Stimulated activated CD8-positive, alpha-beta memory T cell treated with anti-CD3 and anti-CD28 coated beads, Interleukin-12 subunit alpha, Interleukin-12 subunit beta, amount 100 ng/mL, for 24 hours (primary cell): ENCODE measurements around the gene CCDC12.
A peak's percentile ranks its signal among the peaks of the same experiment; 100 is the strongest.

ENCODE experiments used
- DNase-seq: peaks from one replicate; pipeline ENCODE4 v3.0.0-alpha.2; 2020; ENCODE audit errors: extremely low read depth

CCDC12 gene

DNA sequence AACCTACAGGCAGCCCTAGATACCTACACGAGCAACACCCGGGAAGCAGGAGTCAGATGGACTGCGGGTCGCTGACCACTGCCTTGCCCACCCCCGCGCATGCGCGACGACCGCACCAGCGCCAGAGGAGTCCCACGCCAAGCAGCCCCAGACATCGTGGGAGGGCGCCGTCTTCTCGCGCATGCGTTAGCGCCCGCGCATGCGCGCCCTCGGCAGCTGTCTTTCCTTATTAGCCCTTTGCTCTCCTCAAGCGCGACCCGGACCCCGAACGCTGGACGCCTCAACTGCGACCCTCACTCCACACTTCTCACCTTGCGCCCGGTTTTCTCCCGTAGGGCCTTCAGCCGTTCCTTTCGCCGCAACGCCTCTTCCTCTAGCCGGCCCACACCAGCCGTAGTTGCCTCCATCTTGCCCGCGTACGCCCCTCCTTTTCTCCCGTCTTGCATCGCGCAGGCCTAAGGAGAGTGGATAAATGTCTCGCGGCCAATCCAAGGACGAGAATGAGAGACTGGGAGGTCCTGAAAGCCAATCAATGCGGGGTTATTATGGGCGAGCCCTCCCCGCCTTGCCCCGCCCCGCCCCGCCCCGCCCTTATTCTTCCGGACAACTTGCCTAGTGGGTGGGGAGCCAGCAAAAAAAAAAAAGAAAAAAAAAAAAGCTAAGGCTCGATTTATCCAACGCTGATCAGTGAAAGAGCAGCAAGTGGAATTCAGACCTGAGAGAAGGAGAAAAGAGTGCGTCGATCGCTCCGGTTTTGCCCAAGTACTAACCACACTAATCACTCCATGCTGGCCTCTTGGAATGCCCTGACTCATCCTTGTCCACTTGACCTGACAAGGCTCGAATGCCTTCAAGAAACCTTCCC lies at the start of gene CCDC12:
TSS of gene CCDC12 (minus strand) at position 420 of the 865 bp plus-strand sequence. CDS start at position 407, 13 bp downstream.
- peak; percentile 79 for DNase-seq

DNA sequence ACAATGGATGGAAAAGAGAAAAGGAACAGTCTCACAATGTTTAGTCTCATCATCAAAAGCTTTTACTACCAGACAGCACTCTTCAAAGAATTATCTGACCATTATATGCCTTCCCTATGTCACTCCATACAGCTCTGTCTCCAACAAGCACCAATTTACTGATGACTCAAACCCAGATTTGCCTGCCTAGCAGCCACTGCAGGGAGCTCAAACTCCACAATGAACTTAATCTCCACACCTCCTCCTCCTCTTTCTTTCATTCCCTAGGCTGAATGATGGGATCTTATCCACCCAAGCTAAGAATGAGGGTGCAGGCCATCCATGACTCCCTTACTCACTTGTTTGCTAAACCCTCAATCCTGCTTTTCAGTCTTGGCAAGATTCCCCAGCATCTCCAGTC lies 48.4 kb upstream of the CCDC12 start:
- DNase-seq = no peak

DNA sequence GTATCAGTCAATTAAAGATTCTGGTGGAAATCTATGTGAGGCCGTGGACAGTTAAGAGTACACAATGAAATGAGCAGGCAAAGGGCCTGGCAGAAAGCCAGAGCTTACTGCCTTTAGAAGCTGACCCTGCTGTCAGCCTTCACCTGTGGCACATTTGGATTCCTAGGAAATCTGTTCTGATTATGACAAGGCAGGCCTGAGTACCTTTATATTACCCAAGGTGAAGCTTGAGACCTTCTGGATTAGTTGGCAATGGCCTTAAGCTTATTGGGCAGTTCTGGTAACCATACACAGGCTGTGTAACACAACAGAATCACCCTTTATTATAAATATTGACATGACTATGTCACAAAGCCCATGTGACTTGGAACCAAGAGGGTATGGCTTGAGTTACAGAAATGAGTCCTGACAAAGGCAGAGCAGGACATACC lies 46.1 kb upstream of the CCDC12 start:
- no peak for DNase-seq

DNA sequence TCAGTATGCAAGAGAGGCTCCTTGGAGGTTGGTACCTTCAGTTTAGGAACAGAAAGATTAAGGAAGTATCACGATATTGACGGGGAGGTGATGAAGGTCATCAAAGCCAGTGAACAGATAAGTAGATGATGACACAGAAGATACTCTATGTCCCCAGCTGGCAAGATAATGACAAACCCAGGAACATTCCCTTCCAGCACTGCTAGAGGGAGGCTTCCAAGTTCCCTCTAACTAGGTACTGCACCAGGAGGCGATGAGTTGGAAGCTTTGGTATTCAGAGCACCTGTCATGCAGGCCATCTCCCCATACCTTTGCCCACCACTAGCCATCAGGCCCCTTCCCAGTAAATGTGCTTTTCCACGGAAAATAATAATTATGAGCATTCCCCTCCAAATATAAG lies 43.8 kb upstream of the CCDC12 start:
- DNase-seq = no peak

DNA sequence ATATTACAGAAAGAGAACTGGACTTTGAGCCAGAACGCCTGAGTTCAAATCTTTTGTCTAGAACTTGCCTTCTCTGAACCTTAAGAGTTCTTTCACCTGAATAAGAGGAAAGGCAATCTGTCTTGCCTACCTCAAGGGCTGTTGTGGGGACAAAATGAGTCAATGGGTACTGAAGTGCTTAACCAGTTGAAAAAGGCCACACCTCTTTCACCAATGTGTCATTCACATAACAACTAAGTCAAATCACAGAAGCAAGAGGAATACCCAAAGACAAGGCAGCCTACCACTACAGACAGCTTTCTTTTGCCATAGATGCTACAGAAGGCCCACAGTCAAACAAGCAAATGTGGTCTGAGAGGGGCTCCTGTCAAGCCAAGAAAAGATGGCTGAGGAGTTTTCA lies 42.7 kb upstream of the CCDC12 start:
- DNase-seq = no peak

DNA sequence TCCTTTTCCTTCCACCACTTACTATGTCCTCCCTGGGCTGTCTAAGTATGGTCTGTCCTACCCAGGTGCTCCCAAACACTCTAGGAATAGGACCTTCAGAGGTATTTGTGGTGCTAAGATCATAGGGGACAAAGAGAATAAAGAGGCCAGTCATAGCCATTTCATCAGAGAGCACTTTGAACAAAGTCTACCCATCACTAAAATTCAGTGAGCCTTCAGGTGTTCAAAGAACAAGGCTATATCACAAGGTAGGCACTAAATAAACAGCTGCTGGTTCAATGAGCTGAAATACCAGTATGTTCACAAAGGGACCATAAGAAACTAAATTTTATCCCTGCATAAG lies 41.7 kb upstream of the CCDC12 start:
- no peak for DNase-seq

DNA sequence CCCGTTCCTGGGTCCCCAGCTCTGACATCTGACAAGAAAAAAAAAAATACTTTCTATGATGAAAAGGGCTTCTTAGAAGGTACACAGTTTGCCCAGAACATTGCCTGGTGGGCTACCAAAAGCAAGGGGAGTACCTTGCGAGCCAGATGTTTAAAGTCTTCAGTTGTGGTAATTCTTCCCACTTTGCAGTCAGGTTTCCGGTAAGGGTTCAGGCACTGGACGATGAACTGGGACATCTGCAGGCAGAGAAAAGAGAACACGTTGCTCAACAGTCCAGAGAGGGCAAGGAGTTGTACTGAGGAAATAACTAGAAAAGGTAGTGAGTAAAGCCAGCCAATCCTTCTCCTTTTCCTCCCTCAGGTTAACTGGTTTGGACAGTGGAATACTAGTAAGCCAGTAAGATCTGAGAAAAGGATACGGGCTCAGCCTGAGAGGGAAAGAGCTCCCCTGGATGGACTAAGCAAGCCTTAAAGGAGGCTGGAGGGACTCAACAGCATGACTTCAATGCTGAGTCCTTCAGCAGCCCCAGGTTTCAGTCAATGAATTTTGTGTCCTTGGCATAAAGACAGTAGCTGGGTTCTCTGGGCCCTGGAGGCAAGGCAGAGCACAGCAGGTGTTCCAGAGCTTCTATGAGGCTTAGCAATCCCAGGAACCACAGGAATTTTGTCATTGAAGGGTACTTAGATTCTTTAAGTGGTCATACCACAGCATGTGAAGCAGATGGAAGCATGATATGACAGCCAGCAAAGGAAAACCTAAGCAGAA lies 41.1 kb upstream of the CCDC12 start:
- no peak for DNase-seq

DNA sequence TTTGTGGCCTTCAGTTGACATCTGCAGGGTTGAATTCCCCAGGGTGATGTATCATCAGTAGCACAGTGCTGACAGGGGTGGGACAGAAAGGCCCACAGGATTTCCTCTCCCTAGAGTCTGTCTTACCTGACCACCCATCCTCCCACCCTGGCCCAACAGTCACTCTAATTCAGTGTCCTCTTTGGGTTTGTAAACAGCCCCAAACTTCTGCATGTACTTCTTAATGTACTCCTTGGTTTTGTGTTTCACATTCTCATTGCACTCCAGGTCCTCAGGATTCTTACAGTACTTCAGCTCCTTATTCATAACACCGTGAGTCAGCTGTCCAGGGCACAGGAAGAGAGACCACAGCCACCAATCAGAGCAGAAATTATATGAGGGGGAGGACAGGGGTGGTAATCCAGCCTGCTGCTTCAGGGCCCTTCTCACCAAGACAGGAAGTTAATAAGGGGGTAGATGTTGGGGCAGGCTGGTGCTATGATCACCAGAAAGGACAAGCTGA lies 40.4 kb upstream of the CCDC12 start:
- no peak for DNase-seq

DNA sequence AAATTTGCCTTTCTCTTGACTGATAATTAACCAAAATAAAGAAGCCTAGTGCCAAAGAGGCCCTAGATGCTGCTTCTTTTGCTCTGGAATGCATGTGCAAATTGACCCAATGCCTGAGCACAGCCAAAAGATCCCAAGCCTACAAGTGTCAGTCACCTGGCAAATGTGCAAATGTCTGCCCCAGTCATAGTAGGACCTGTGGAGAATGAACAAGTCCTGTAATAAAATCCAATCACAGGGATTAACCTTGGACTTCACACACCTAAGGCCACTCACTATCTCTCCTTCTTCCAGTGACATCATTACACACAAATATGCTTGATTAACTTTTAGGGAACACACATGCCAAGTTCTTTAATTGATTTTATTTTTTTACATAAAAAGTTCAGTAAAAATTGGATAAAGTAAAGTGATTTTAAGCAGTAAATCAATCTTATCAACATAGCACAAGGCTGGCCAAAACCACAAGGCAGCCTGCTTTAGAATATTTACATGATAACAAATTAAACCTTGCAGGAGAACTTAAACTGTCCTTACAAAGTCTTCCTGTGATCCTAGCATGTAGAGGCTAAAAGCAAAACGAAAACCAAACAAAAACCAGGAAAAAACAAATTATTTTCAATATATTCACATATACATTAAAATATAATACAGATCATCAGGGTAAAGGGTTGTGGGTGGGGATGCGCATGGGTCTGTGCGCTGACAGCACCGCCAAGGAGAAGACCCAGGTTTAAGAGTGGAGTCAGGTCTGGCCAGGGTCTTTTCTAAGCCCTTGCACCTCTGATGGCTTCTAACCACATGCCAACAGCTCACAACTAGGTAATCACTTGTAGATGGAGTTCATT lies 39.8 kb upstream of the CCDC12 start:
- no peak for DNase-seq

DNA sequence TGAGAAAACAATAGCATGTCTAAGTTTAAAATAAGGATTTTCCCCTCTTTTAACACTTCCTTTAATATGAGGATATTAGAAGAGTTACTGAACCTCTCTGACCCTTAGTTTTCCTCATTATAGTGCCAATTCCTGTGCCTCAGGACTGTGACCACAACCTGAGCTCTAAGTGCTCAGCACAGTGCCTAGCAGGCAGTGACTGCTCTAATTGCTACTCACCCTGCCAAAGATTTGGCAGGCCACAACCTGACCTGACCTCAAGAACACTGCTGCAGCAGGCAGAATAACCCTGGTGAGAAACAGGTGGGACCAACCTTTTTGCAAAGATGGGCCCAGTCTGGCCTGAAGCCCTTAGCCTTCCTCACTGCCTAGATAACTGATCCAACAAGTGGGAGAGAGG lies 38.6 kb upstream of the CCDC12 start:
- DNase-seq = no peak

DNA sequence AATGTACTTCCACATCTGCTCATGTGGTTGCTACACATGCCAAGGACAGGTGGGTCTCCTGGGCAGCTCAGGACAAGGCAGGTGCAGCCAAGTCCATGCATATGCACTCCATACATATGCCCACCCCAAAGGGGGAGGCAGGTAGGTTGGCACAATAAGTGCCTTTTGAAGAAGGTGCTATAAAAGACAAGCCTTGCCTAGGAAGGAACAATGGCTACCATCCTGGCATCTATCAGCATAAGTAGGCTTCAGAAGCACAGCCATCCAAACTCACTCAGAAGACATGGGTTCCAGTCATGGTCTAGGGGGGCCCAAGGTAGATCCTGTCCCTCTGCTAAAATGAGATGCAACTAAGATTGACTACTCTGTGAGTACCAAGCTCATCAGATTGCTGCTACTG lies 37.5 kb upstream of the CCDC12 start:
- no peak for DNase-seq

DNA sequence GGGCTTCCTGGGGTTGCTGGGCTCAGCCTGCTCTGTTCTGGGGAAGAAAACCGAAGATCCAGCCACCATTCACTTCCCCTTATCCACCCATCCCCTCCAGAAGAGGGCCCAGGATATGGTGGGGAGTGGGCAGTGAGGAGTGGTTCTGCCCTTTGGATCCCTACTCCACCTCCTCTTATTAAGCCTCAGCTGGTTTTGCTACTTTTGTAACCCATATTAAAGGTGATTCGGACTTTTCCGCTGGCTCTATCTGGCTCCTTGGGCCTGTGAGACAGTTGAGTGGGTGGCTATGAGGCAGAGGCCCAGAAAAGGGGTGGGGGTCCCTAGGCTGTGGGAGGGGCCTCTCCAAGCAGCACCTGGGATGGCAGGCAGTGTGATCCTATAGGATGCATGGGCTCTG lies 36.7 kb upstream of the CCDC12 start:
- DNase-seq = no peak

DNA sequence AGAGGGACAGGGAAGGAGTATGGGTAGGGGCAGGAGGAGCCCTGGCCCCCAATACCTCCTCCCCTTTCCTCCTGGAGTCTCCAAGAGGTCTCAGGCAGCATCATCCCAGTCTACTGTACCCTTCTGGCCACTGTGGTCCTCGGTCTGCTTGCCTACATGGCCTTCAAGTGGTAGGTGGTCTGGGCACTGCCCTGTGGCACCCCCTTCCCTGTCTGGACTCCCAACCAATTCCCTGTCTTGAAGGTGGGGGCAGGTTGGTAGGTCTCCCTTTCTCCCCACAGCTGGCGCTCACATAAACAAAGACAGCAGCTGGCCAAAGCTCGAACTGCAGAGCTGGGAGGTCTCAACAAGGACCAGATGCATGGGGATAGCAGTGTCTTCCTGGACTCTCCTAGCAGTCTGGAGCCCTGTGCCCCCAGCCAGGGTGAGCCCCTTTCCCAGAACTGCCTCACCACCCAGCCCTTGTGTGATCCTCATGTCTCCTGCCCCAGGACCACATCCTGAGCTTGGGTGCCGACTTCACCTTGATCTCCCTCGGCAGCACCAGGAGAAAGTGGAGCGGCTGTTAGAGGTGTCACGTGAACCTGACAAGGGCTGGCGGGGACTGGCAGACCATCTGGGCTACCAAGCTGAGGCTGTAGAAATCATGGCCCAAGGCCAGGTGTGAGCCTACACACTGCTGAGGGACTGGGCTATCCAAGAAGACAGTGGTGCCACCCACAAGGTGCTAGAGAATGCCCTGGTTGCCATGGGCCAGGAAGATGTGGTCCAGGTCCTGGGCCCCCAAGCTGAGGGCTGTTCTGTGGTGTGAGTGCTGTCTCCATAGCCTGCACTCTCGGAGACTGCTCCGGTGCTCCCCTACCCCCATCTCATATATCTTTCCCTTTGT lies 36.0 kb upstream of the CCDC12 start:
- no peak for DNase-seq

DNA sequence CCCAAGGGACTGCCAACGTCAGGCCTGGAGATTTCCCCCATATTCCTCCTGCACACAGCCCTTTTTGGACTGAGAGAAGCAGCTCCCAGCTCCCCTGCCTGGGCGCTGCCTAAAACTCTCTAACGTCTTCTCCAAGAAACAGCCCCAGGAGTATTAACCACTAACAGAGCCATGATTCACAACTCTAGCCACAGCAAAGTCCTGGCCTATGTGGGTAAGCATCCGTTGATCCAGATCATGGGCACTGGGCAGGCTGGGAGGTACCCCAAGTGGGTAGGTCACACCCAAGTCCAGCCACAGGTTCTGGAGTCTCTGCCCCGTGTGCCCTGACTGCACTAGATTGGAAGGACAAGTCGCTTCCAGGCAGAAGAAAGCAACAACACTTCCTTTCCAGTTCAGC lies 34.8 kb upstream of the CCDC12 start:
- DNase-seq = no peak

DNA sequence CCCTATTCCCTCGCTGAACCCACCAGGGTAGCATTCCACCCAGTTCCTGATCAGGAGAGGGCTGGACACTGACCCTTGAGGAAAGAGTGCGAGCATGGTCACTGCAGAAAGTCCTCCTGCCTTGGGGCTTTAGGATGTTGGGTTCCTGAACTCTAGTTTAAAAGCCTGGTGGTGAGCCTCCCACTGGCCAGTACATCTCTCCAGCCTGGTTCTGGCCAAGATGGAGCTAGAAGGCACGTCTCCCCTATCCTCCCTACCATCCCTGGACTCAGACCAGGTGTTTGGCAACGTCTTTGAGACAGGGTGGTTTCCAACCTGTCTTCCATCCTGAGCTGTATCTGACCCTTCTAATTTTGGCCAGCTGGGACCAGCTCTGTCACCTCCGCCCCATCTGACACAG lies 34.4 kb upstream of the CCDC12 start:
- DNase-seq = no peak

DNA sequence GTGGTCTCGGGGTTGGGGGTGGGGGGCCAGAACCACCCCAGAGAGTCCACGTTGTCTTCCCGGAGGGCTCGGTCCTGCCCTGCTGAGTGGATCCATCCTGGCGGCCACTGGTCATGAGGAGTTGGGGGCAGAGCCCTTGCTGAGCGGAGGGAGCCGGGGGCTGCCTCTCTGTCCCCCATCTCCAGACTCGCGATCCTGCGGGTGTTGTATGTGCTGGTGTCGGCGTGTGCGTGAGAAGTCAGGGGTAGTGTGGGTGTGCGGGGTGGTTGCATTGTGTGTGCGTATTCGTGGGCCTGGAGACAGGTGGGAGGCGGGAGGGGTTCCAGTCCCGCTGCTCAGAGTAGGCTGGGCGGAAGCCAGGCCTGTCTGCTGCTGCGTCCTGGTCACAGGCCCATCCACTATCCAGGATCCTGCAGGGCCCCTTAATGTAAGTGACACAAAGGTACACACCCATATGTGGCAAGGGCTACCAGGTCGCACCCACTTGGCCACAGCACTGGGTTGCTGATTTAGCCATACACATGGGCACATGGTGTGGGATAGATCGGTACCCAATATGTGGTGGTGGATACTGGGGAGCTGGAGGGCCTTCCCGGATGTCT lies 33.7 kb upstream of the CCDC12 start:
- no peak for DNase-seq

DNA sequence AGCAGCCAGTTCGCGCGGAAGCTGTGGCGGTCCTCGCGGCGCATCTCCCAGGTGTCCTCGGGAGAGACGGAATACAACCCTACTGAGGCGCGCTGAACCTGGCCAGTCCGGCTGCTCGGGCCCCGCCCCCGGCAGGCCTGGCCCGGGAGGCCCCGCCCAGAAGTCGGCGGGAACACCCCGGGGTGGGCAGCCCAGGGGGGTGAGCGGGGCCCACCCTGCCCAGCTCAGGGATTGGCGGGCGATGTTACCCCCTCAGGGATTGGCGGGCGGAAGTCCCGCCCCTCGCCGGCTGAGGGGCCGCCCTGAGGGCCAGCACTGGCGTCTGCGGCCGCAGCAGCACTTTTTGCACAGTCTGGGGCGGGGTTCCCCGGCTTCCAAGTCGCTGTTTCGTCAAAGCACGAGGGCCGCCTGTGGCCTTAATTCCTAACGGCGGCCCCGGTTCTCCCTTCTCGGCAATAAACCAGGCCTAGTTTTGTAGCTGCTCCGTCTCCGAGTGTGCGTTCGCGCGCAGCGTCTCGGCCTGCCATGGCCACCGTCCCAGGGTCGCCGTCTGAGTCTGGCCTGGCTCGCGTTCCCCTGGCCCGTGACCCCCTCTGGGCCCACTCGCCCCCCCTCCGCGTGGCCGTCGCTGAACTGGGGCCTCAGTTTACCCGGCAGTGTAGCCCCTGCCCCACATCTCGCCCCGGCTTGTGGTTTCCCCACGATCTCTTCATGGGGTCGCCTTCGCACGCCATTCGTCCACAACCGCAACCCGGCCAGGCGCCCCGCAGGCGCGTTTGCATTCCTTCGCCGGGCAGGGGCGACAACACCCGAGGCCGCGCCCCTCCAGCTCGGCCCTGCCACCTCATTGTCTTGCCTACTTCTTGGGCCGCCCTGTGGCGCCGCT lies 32.9 kb upstream of the CCDC12 start:
- peak; percentile 43 for DNase-seq

DNA sequence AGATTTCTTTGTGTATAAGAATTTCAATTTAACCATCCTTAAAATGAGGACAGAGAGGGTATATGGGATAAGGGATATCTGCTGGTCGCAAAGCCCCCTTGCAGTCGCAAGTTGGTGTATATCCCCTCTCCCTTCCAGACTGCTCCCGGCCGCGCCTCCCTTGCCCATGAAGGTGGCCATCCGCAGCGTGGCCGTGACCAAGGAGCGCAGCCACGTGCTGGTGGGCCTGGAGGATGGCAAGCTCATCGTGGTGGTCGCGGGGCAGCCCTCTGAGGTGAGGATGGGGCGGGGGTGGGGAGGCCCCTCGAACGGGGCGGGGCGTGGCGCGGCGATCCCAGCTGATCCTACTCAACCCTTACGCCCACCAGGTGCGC lies 32.3 kb upstream of the CCDC12 start:
- DNase-seq = no peak

DNA sequence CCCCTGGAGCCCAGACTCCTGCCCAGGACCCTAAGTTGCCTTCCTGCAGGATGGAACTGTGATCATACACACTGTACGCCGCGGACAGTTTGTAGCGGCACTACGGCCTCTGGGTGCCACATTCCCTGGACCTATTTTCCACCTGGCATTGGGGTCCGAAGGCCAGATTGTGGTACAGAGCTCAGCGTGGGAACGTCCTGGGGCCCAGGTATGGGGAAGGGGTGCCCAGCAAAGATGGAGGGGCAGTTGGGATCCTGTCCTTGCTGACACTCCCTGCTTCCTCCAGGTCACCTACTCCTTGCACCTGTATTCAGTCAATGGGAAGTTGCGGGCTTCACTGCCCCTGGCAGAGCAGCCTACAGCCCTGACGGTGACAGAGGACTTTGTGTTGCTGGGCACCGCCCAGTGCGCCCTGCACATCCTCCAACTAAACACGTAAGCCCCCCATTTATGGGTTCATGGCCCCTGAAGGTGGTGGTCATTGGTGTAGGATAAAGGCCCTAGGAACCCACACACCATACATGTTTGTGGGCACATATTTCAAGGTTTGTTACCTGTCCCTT lies 31.8 kb upstream of the CCDC12 start:
- no peak for DNase-seq
